Suprapubic skin (tissue), 4 donors: ENCODE data around the gene LGALS3BP. TPM values are rescaled to one million over a fixed set of nuclear protein-coding genes. Genes with fewer than 3 reads are reported as not detected.

ENCODE experiments used
- DNase-seq, 2 donors: peaks; one replicate each; pipeline ENCODE4 v3.0.0-alpha.2; 2019; ENCODE audit warnings: low spot score in 2 of 2
- H3K27ac ChIP-seq: fragments of 200-600 bp; sonication (generic); one replicate; pipeline ENCODE4 v1.5.1; 2019
- H3K27me3 ChIP-seq: fragments of 200-600 bp; sonication (generic); one replicate; pipeline ENCODE4 v1.5.1; 2019
- H3K36me3 ChIP-seq: fragments of 200-600 bp; sonication (generic); one replicate; pipeline ENCODE4 v1.5.1; 2019
- H3K4me1 ChIP-seq: fragments of 200-600 bp; sonication (generic); one replicate; pipeline ENCODE4 v1.5.1; 2019
- H3K4me3 ChIP-seq: fragments of 200-600 bp; sonication (generic); one replicate; pipeline ENCODE4 v1.5.1; 2019; ENCODE audit warnings: mild to moderate bottlenecking
- H3K9me3 ChIP-seq: fragments of 200-600 bp; sonication (generic); one replicate; pipeline ENCODE4 v1.5.1; 2019
- EP300 ChIP-seq: sonication (generic); formaldehyde crosslinking; IDR thresholded peaks from one replicate; pipeline ENCODE4 v1.6.1; 2017; ENCODE audit warnings: antibody characterized with exemption
- POLR2A ChIP-seq, 2 donors: fragments of 450-650 bp; IDR thresholded peaks; one replicate each; pipeline ENCODE4 v1.6.1; 2017; ENCODE audit warnings: antibody characterized with exemption in 2 of 2, mild to moderate bottlenecking in 2 of 2, moderate library complexity in 2 of 2
- POLR2AphosphoS5 ChIP-seq, 3 donors: sonication (generic); formaldehyde crosslinking; IDR thresholded peaks; one replicate each; pipeline ENCODE4 v1.6.1; 2017; ENCODE audit warnings: antibody characterized with exemption in 3 of 3
- WGBS: methylation state at CpG from one replicate; pipeline ENCODE4 v1.1.5; 2018; 5-methylcytosine and 5-hydroxymethylcytosine counted together
- total RNA-seq, 4 donors: library from RNA; depleted of rRNA; stranded (reverse); fragments of >200 nt; gene quantifications; one replicate each; pipeline ENCODE4 v1.1.0, GENCODE V29; 2016
- TF ChIP-seq, protein P1 (sequence below), 2 donors: fragments of 200-600 bp in 1 of 2; fragments of 450-650 bp in 1 of 2; sonication (generic) in 1 of 2; IDR thresholded peaks; one replicate each; pipeline ENCODE4 v1.5.1; 2016 to 2019; ENCODE audit warnings: antibody characterized with exemption in 2 of 2, mild to moderate bottlenecking in 1 of 2, moderate library complexity in 1 of 2

The LGALS3BP gene
- total RNA-seq, 4 donors from 2014 or later, result 70.2 to 162 (median 105) TPM

DNA sequence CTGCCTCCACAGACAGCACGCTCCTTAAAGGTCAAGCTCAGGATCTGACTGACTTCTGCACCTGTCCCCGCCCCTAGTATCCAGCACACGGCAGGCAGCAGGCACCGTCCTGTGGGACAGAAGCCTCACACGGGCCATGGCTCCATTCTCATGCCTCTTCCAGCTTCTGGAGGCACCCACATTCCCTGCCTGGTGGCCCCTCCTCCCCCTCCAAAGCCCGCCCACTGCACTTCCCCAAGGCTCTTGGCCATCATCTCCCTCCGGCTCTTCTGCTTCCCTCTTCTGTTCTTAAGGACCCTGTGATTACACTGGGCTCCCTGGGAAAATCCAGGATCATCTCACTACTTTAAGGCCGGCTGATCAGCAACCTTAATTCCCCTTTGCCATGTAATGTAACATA, 26.3 kb upstream of the LGALS3BP start:
- no peak overlapping the region for H3K4me3 ChIP-seq
- no peaks in the 10 kb centered on the region for H3K27me3 ChIP-seq
- peak overlapping the region; percentile 56 for H3K27ac ChIP-seq
- peaks cover 56% of the 10 kb centered on the region for H3K4me1 ChIP-seq
- H3K36me3 ChIP-seq, result peaks cover 3% of the 10 kb centered on the region
- H3K9me3 ChIP-seq, result no peaks in the 10 kb centered on the region
- WGBS, result 56% methylated on average over 8 of the region's 8 CpGs
- DNase-seq, result peak; percentile 44 to 65
- TF ChIP-seq, protein P1, sequence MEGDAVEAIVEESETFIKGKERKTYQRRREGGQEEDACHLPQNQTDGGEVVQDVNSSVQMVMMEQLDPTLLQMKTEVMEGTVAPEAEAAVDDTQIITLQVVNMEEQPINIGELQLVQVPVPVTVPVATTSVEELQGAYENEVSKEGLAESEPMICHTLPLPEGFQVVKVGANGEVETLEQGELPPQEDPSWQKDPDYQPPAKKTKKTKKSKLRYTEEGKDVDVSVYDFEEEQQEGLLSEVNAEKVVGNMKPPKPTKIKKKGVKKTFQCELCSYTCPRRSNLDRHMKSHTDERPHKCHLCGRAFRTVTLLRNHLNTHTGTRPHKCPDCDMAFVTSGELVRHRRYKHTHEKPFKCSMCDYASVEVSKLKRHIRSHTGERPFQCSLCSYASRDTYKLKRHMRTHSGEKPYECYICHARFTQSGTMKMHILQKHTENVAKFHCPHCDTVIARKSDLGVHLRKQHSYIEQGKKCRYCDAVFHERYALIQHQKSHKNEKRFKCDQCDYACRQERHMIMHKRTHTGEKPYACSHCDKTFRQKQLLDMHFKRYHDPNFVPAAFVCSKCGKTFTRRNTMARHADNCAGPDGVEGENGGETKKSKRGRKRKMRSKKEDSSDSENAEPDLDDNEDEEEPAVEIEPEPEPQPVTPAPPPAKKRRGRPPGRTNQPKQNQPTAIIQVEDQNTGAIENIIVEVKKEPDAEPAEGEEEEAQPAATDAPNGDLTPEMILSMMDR (IDR thresholded peaks at IDR 0.05), result no peak
- TF ChIP-seq POLR2AphosphoS5 (IDR thresholded peaks at IDR 0.05) (no peak), POLR2A (IDR thresholded peaks at IDR 0.05) (no peak), EP300 (no peak)

GRCh38 chr17:79005063-79005861, 25.5 kb upstream of the LGALS3BP start:
- Histone ChIP-seq H3K27me3 (no peaks in the 10 kb centered on the region), H3K27ac (peak overlapping the region; percentile 56), H3K9me3 (no peaks in the 10 kb centered on the region), H3K4me1 (peaks cover 54% of the 10 kb centered on the region), H3K36me3 (peaks cover 3% of the 10 kb centered on the region), H3K4me3 (no peak overlapping the region)
- 56% methylated on average over 9 of the region's 12 CpGs for WGBS
- peak; percentile 59 to 76 for DNase-seq
- no peak for TF ChIP-seq POLR2A (IDR thresholded peaks at IDR 0.05)
- TF ChIP-seq EP300, result no peak
- TF ChIP-seq, protein P1 (IDR thresholded peaks at IDR 0.05), result no peak
- TF ChIP-seq POLR2AphosphoS5 (IDR thresholded peaks at IDR 0.05), result no peak

DNA sequence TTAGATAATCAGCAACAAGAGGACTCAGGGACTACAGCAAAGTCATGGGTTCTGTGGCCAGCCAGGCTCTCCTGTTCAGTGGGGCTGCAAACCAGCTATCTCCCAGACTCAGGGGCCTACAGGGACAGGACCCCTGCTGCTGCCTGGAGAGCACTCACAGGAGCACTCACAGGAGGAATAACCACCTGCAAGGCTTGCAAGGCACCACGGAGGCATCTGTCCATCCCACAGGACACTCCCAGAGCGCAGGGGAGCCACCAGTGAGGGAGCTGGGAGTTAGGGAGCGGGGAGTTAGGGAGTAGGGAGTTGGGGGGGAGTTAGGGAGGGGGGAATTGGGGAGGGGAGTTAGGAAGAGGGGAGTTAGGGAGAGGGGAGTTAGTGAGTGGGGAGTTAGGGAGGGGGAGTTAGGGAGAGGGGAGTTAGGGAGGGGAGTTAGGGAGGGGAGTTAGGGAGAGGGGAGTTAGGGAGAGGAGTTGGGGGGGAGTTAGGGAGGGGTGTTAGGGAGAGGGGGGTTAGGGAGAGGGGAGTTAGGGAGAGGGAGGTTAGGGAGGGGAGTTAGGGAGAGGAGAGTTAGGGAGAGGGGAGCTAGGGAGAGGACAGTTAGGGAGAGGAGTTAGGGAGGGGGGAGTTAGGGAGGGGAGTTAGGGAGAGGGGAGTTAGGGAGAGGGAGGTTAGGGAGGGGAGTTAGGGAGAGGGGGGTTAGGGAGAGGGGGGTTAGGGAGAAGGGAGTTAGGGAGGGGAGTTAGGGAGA, 24.1 kb upstream of the LGALS3BP start:
- H3K27ac ChIP-seq, result no peak overlapping the region
- H3K36me3 ChIP-seq, result peaks cover 3% of the 10 kb centered on the region
- H3K27me3 ChIP-seq, result no peaks in the 10 kb centered on the region
- peaks cover 46% of the 10 kb centered on the region for H3K4me1 ChIP-seq
- no peak for TF ChIP-seq POLR2A (IDR thresholded peaks at IDR 0.05)
- TF ChIP-seq EP300, result no peak
- no peak for TF ChIP-seq POLR2AphosphoS5 (IDR thresholded peaks at IDR 0.05)
- TF ChIP-seq, protein P1 (IDR thresholded peaks at IDR 0.05), result no peak
- DNase-seq, result peak; percentile 46 to 72
- no peaks in the 10 kb centered on the region for H3K9me3 ChIP-seq
- 67% methylated on average over 3 of the region's 3 CpGs for WGBS
- no peak overlapping the region for H3K4me3 ChIP-seq

DNA sequence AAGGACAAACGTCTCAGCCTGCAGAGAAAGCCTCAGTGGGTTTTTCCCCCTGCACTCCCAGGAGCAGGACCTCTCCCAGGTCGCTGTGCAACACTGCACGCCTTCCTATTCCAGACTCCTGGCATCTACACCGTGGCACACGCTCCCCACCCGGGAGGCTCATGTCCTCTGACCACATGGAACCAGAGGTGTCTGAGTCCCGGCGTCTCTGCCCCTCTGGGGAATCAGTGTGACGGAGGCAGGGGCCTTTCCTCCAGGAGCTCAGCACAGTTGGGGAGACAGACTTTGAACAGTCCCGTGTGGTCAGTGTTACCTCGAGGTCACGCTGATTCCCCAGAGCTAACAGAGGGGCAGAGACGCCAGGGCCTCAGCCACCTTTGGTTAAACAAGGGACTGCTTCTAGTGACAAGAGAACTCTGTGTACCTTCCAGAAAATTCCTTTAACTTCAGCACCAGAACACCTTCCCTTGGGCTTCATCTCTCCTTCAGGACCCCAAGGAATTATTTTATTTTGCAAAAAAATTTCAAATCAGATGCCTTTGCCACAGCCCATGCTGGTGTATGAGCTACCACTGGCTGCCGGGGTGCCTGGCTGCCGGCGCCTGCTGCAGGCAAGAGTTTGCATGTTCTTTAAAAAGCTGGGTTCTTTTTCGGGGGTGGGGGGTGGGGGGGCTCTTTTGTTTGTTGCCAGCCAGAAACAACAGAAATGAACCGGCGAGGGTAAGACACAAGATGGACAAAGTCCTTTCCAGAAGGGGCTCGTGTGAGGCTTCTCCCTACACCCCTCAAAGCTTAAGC, 23.3 kb upstream of the LGALS3BP start:
- Histone ChIP-seq H3K27ac (no peak overlapping the region), H3K4me3 (no peak overlapping the region), H3K36me3 (peaks cover 4% of the 10 kb centered on the region), H3K4me1 (peaks cover 46% of the 10 kb centered on the region), H3K9me3 (no peaks in the 10 kb centered on the region), H3K27me3 (no peaks in the 10 kb centered on the region)
- 76% methylated on average over 20 of the region's 20 CpGs for WGBS
- DNase-seq, result peak; percentile 46 to 71
- TF ChIP-seq POLR2A (IDR thresholded peaks at IDR 0.05) (no peak), POLR2AphosphoS5 (IDR thresholded peaks at IDR 0.05) (no peak), EP300 (no peak)
- TF ChIP-seq, protein P1 (IDR thresholded peaks at IDR 0.05), result no peak
